SU-DHL-6 (cell line): ENCODE measurements around the gene PTCD1.

Experiments used
- EZH2phosphoT487 ChIP-seq: fragments of 200-600 bp; sonication (generic), shearing (Covaris generic); conservative IDR thresholded peaks from 2 replicates; pipeline ENCODE4 v1.6.1; 2018; ENCODE audit warnings: mild to moderate bottlenecking, antibody characterized with exemption, low read length, moderate library complexity, mixed read lengths
- TF ChIP-seq, protein P1 (sequence below): fragments of 200-600 bp; sonication (generic); IDR thresholded peaks from one replicate; pipeline ENCODE4 v1.5.1; 2017; ENCODE audit warnings: antibody characterized with exemption, mild to moderate bottlenecking, low read length, moderate library complexity; ENCODE audit not compliant: insufficient read depth, poor library complexity, severe bottlenecking

DNA sequence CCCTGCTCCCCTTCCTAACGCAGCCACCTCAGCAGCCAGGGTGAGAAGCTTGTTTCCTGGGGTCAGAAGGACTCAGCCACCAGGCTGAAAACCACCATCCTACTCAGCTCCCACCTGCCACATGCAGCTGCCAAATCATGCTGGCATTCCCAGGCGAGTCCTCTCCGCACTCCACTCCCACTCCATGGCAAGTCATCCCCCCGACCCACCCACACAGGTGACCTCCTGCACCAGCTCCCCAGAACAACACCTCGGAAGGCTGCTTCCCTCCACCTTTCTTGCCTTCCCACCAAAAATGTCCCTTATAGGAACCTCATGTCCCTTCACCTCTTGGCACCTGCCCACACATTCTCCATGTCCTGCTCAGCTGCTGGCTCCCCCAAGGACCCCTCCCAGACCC, 34.8 kb downstream of the PTCD1 start:
- TF ChIP-seq, protein P1, sequence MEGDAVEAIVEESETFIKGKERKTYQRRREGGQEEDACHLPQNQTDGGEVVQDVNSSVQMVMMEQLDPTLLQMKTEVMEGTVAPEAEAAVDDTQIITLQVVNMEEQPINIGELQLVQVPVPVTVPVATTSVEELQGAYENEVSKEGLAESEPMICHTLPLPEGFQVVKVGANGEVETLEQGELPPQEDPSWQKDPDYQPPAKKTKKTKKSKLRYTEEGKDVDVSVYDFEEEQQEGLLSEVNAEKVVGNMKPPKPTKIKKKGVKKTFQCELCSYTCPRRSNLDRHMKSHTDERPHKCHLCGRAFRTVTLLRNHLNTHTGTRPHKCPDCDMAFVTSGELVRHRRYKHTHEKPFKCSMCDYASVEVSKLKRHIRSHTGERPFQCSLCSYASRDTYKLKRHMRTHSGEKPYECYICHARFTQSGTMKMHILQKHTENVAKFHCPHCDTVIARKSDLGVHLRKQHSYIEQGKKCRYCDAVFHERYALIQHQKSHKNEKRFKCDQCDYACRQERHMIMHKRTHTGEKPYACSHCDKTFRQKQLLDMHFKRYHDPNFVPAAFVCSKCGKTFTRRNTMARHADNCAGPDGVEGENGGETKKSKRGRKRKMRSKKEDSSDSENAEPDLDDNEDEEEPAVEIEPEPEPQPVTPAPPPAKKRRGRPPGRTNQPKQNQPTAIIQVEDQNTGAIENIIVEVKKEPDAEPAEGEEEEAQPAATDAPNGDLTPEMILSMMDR, result no peak
- TF ChIP-seq EZH2phosphoT487, result no peak
